Measurements from ENCODE around the gene NPAS3. TPM values are rescaled to one million over a fixed set of nuclear protein-coding genes. Genes with fewer than 3 reads are reported as not detected.
A peak's percentile ranks its signal among the peaks of the same experiment; 100 is the strongest.

NPAS3 gene
- total and polyA plus RNA-seq, 2 of the 8 experiments (the other 6 are each of a cell fraction or from before 2014, with no cell fraction given), result 0.11 to 0.60 TPM

DNA sequence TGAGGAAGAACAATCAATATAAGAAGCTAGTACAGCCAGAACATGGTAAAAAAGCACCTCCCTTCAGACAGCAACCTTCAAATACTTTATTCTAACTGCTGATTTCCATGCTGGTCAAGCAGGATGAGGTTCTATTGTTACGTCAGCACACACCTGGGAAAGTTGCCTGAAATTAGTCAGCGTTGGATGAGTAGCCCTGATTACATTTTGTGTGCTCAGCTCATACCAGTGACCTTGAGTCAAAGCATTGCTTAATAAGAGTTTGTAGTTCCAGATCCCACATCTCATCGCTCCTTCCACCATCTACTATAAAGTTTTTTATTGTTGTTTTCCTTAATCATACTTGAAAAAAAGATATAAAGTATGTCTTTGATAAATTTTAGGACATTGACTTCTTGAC lies 650.7 kb downstream of the NPAS3 start:
- H4K8ac ChIP-seq (ENCODE audit: extremely low read depth, insufficient read depth, low read length), result no peak overlapping the region
- POLR2A ChIA-PET (ENCODE audit: partially characterized antibody), result interaction anchor here (0.7 kb wide), 1 partner anchor 14 kb away, joined by 3 read pairs; no protein-coding TSS in a partner anchor
- H2BK15ac ChIP-seq (ENCODE audit: low read length), result no peak overlapping the region
- H3K79me2 ChIP-seq (ENCODE audit: control insufficient read depth in 1 of 2, insufficient read depth in 2 of 2, low read length in 2 of 2), result no peaks in the 10 kb centered on the region
- H3K79me1 ChIP-seq (ENCODE audit: low read depth, low read length), result no peaks in the 10 kb centered on the region
- H3K27ac ChIP-seq (ENCODE audit: low read depth, low read length), result no peak overlapping the region
- no peak overlapping the region for H4K91ac ChIP-seq (replicated peaks; ENCODE audit: insufficient read length, low read length)
- H3K4me3 ChIP-seq (ENCODE audit: extremely low read depth in 1 of 4, insufficient read depth in 2 of 4, low read depth in 3 of 4, low read length in 4 of 4), result no peak overlapping the region
- H3K4me2 ChIP-seq (ENCODE audit: insufficient read depth in 1 of 2, low read depth in 2 of 2, low read length in 2 of 2), result no peak overlapping the region
- no peak overlapping the region for H2BK5ac ChIP-seq (ENCODE audit: low read depth, low read length)
- H3K4me1 ChIP-seq (replicated peaks in 1 of 4; ENCODE audit: control insufficient read depth in 3 of 4, insufficient read depth in 4 of 4, low read length in 3 of 4), result peaks cover 0 to 3% (median 0%) of the 10 kb centered on the region in 4 experiments; a peak in 1 of 7 replicates
- H3K9me3 ChIP-seq (ENCODE audit: insufficient read depth in 2 of 2, low read depth in 1 of 2, low read length in 1 of 2), result no peaks in the 10 kb centered on the region
- no peak overlapping the region for H3K14ac ChIP-seq (ENCODE audit: insufficient read length)
- no peaks in the 10 kb centered on the region for H4K20me1 ChIP-seq (replicated peaks in 1 of 2; ENCODE audit: control insufficient read depth in 1 of 2, insufficient read depth in 2 of 2, low read length in 2 of 2)
- H2BK120ac ChIP-seq (replicated peaks; ENCODE audit: low read depth, low read length), result no peak overlapping the region
- H3K18ac ChIP-seq (ENCODE audit: extremely low read depth, low read length), result no peak overlapping the region
- H3K56ac ChIP-seq (replicated peaks; ENCODE audit: insufficient read length, low read depth, low read length), result no peak overlapping the region
- WGBS, 2 experiments (ENCODE audit: extremely low coverage in 1 of 2, insufficient coverage in 1 of 2, insufficient read length in 1 of 2, insufficient replicate concordance in 2 of 2, low coverage in 1 of 2, low lambda C conversion rate in 2 of 2, missing lambda C conversion rate in 1 of 2), result 78% methylated on average over 3 of the region's 3 CpGs; no CpG with 5 or more reads in 1 of the 2 experiments
- H2BK20ac ChIP-seq (ENCODE audit: low read length), result no peak overlapping the region
- no peak overlapping the region for H3K23ac ChIP-seq (ENCODE audit: insufficient read length)
- H2AFZ ChIP-seq (ENCODE audit: low read length), result peak overlapping the region; percentile 52; the same call in 1 of the 2 replicates
- FAIRE-seq (no peak), DNase-seq (ENCODE audit: low read depth in 1 of 2, low spot score in 2 of 2) (no peak)
- TF ChIP-seq SUZ12 (IDR thresholded peaks at IDR 0.05; ENCODE audit: low read length) (no peak), JUN (IDR thresholded peaks at IDR 0.05; ENCODE audit: low read depth, low read length) (no peak), POLR2AphosphoS5 (IDR thresholded peaks at IDR 0.05; ENCODE audit: low read depth, low read length) (no peak), EGR1 (IDR thresholded peaks at IDR 0.05; ENCODE audit: borderline replicate concordance, low read depth, low read length) (no peak), GABPA (IDR thresholded peaks at IDR 0.05; ENCODE audit: borderline replicate concordance, insufficient read depth, low read length) (no peak)
- TF ChIP-seq, protein P1, sequence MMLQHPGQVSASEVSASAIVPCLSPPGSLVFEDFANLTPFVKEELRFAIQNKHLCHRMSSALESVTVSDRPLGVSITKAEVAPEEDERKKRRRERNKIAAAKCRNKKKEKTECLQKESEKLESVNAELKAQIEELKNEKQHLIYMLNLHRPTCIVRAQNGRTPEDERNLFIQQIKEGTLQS (IDR thresholded peaks at IDR 0.05; ENCODE audit: insufficient read depth, low read depth, low read length), result no peak
- no peak overlapping the region for H3K9ac ChIP-seq (replicated peaks in 1 of 4; ENCODE audit: extremely low read depth in 1 of 4, low read depth in 3 of 4, low read length in 3 of 4)
- no peak overlapping the region for H4K5ac ChIP-seq (ENCODE audit: insufficient read length, low read depth, low read length)
- no peak overlapping the region for H2AK5ac ChIP-seq (ENCODE audit: low read depth, low read length)
- H3K27me3 ChIP-seq (replicated peaks in 1 of 4; ENCODE audit: control insufficient read depth in 3 of 4, extremely low read depth in 1 of 4, insufficient read depth in 3 of 4, low read length in 3 of 4), result no peaks in the 10 kb centered on the region
- no peak overlapping the region for H3K4ac ChIP-seq (replicated peaks; ENCODE audit: insufficient read length, low read depth, low read length)
- H3K36me3 ChIP-seq (ENCODE audit: control insufficient read depth in 2 of 4, insufficient read depth in 4 of 4, low read length in 3 of 4), result no peaks in the 10 kb centered on the region
- no peaks in the 10 kb centered on the region for H3K23me2 ChIP-seq (ENCODE audit: low read depth, low read length)
- CTCF ChIA-PET (ENCODE audit: partially characterized antibody), result interaction anchor here (0.6 to 0.7 kb wide), 2 partner anchors 87 to 204 kb away, joined by 3 to 4 read pairs; no protein-coding TSS in a partner anchor
- H2BK12ac ChIP-seq (ENCODE audit: low read depth, low read length), result no peak overlapping the region

All from H1 (cell line).